Measurements from ENCODE around the gene UAP1L1. TPM values are rescaled to one million over a fixed set of nuclear protein-coding genes. Genes with fewer than 3 reads are reported as not detected.
A peak's percentile ranks its signal among the peaks of the same experiment; 100 is the strongest.

The UAP1L1 gene
- total RNA-seq, 1 donor = 36.9 TPM

GRCh38 chr9:137066096-137066861, 11.0 kb upstream of the UAP1L1 start:
- DNase-seq (ENCODE audit: insufficient read length, low spot score, missing footprints) = peak; percentile 75
- H3K4me1 ChIP-seq (ENCODE audit: insufficient read depth, low read length) = peaks cover 5% of the 10 kb centered on the region
- no peak overlapping the region for H3K4me3 ChIP-seq (ENCODE audit: insufficient read depth, low read length)
- H2AFZ ChIP-seq (ENCODE audit: low read length) = no peak overlapping the region
- H3K27me3 ChIP-seq (ENCODE audit: insufficient read depth, low read length) = no peaks in the 10 kb centered on the region
- peaks cover 6% of the 10 kb centered on the region for H4K20me1 ChIP-seq (ENCODE audit: insufficient read depth, low read length)
- H3K4me2 ChIP-seq (ENCODE audit: insufficient read depth, low read length) = no peak overlapping the region
- H3K79me2 ChIP-seq (ENCODE audit: insufficient read depth, low read length) = no peaks in the 10 kb centered on the region
- H3K36me3 ChIP-seq (ENCODE audit: insufficient read depth, low read length) = no peaks in the 10 kb centered on the region
- TF ChIP-seq, protein P1, sequence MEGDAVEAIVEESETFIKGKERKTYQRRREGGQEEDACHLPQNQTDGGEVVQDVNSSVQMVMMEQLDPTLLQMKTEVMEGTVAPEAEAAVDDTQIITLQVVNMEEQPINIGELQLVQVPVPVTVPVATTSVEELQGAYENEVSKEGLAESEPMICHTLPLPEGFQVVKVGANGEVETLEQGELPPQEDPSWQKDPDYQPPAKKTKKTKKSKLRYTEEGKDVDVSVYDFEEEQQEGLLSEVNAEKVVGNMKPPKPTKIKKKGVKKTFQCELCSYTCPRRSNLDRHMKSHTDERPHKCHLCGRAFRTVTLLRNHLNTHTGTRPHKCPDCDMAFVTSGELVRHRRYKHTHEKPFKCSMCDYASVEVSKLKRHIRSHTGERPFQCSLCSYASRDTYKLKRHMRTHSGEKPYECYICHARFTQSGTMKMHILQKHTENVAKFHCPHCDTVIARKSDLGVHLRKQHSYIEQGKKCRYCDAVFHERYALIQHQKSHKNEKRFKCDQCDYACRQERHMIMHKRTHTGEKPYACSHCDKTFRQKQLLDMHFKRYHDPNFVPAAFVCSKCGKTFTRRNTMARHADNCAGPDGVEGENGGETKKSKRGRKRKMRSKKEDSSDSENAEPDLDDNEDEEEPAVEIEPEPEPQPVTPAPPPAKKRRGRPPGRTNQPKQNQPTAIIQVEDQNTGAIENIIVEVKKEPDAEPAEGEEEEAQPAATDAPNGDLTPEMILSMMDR (IDR thresholded peaks at IDR 0.05; ENCODE audit: extremely low read depth, low read depth, low read length) = no peak
- no peak overlapping the region for H3K27ac ChIP-seq (ENCODE audit: low read depth, low read length)
- H3K9me3 ChIP-seq (ENCODE audit: low read depth, low read length) = no peaks in the 10 kb centered on the region

- Histone ChIP-seq H3K4me2 (ENCODE audit: insufficient read depth, low read length) (no peak overlapping the region), H3K27ac (ENCODE audit: low read depth, low read length) (no peak overlapping the region), H3K27me3 (ENCODE audit: insufficient read depth, low read length) (no peaks in the 10 kb centered on the region), H3K36me3 (ENCODE audit: insufficient read depth, low read length) (no peaks in the 10 kb centered on the region), H3K4me3 (ENCODE audit: insufficient read depth, low read length) (no peak overlapping the region), H4K20me1 (ENCODE audit: insufficient read depth, low read length) (peaks cover 6% of the 10 kb centered on the region), H3K4me1 (ENCODE audit: insufficient read depth, low read length) (peaks cover 5% of the 10 kb centered on the region), H3K9me3 (ENCODE audit: low read depth, low read length) (no peaks in the 10 kb centered on the region), H3K79me2 (ENCODE audit: insufficient read depth, low read length) (no peaks in the 10 kb centered on the region), H2AFZ (ENCODE audit: low read length) (no peak overlapping the region)
- DNase-seq (ENCODE audit: insufficient read length, low spot score, missing footprints) = peak; percentile 99
- TF ChIP-seq, protein P1 (IDR thresholded peaks at IDR 0.05; ENCODE audit: extremely low read depth, low read depth, low read length) = peak; percentile 74
These were observed 9.3 kb upstream of the UAP1L1 start for GRCh38 chr9:137067860-137068538.

DNA sequence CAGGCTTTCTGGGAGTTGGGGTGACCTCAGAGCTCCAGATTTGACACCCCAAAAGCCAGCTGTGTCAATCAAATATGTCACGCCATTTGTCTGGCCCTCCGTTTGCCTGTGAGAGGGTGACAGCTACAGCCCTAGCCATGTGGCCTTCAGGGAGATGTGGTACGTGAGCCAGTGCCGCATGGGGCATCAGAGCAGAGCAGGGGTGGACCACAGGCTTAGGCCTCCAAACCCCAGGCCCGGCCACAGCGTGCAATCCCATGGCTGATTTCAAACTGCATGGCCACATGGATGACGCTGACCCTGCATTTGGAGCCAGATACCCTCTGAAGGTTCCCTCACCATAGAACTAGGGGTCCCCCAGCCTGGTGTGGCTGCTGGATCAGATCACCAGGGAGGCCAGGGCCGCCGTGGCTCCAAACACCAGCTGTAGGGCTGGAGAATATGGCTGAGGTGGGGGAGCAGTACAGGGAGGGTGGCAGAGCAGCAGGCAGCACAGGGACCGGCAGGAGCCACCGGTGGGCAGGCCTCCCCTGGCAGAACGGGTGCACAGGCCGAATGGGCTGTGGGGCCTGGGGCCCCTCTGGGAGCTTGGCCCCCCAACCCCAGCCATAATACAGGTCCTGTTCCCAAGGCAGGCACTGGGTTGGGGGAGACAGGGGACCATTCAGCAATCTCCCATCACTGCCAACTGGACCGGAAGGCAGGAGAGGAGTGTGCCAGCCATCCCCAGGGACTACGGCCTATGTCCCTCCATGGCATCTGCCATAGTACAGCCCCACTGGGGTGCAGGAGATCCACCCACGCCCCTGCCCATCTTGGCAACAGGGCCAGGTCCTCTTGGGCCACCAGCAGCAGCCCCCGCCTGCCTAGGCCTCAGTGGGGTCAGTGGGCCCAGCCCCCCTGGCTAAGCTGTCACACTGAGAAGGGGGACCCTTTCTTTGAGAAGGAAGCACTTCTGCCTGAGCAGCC, 8.5 kb upstream of the UAP1L1 start:
- peak; percentile 72 for DNase-seq (ENCODE audit: insufficient read length, low spot score, missing footprints)
- Histone ChIP-seq H3K36me3 (ENCODE audit: insufficient read depth, low read length) (no peaks in the 10 kb centered on the region), H3K27me3 (ENCODE audit: insufficient read depth, low read length) (no peaks in the 10 kb centered on the region), H3K9me3 (ENCODE audit: low read depth, low read length) (no peaks in the 10 kb centered on the region), H3K4me2 (ENCODE audit: insufficient read depth, low read length) (peak overlapping the region; percentile 82), H3K27ac (ENCODE audit: low read depth, low read length) (no peak overlapping the region), H3K4me1 (ENCODE audit: insufficient read depth, low read length) (peaks cover 5% of the 10 kb centered on the region), H2AFZ (ENCODE audit: low read length) (no peak overlapping the region), H4K20me1 (ENCODE audit: insufficient read depth, low read length) (peaks cover 6% of the 10 kb centered on the region), H3K4me3 (ENCODE audit: insufficient read depth, low read length) (peak overlapping the region; percentile 35), H3K79me2 (ENCODE audit: insufficient read depth, low read length) (no peaks in the 10 kb centered on the region)
- TF ChIP-seq, protein P1 (IDR thresholded peaks at IDR 0.05; ENCODE audit: extremely low read depth, low read depth, low read length) = no peak

Data from osteoblast (primary cell).